Fibroblast of mammary gland (primary cell): ENCODE results near the gene GALNT17.
A peak's percentile ranks its signal among the peaks of the same experiment; 100 is the strongest.

Experiments used
- DNase-seq: peaks from one replicate; pipeline ENCODE4 v3.0.0-alpha.2; 2010; ENCODE audit warnings: low read depth
- H3K4me3 ChIP-seq: 2 replicates; pipeline ENCODE4 v1.5.1; 2011; ENCODE audit warnings: low read depth, mild to moderate bottlenecking, low read length, moderate library complexity; ENCODE audit not compliant: control insufficient read depth
- CTCF ChIP-seq: conservative IDR thresholded peaks from 2 replicates; pipeline ENCODE4 v1.5.1; 2011; ENCODE audit warnings: low read depth, low read length, inconsistent platforms; ENCODE audit not compliant: control insufficient read depth, insufficient read depth

Gene GALNT17

GRCh38 chr7:71705217-71705616, 573.3 kb downstream of the GALNT17 start:
- peak; percentile 28 for DNase-seq

GRCh38 chr7:71705901-71706596, 574.1 kb downstream of the GALNT17 start:
- H3K4me3 ChIP-seq = no peak overlapping the region
- DNase-seq = no peak
- TF ChIP-seq CTCF = no peak

More at GRCh38 chr7:71705217-71705616, 573.3 kb downstream of the GALNT17 start:
- TF ChIP-seq CTCF = no peak
- no peak overlapping the region for H3K4me3 ChIP-seq

- no peak overlapping the region for H3K4me3 ChIP-seq
- no peak for TF ChIP-seq CTCF
- DNase-seq = no peak
Measured at GRCh38 chr7:71706597-71706975, 574.6 kb downstream of the GALNT17 start.

- H3K4me3 ChIP-seq = no peak overlapping the region
- no peak for TF ChIP-seq CTCF
- DNase-seq = no peak
Measured at GRCh38 chr7:71707041-71707440, 575.1 kb downstream of the GALNT17 start.

GRCh38 chr7:71708710-71709109, 576.8 kb downstream of the GALNT17 start:
- no peak overlapping the region for H3K4me3 ChIP-seq
- no peak for TF ChIP-seq CTCF
- no peak for DNase-seq

- no peak overlapping the region for H3K4me3 ChIP-seq
- no peak for DNase-seq
- no peak for TF ChIP-seq CTCF
Measured at GRCh38 chr7:71710442-71710841, 578.5 kb downstream of the GALNT17 start.
